Panc1 (cell line): Measurements from ENCODE around the gene ZBTB12. TPM values are rescaled to one million over a fixed set of nuclear protein-coding genes. Genes with fewer than 3 reads are reported as not detected.
A peak's percentile ranks its signal among the peaks of the same experiment; 100 is the strongest.

ENCODE experiments used
- ATAC-seq: fragments of 200-7000 bp; cut with Tn5 transposase; 2 replicates; pipeline ENCODE4 v1.9.1; 2020; ENCODE audit warnings: mild to moderate bottlenecking, moderate library complexity
- BruUV-seq: library from RNA; stranded (reverse); fragments of 400-500 nt; replicated peaks from 2 replicates; lab custom pipeline; 2021; lab: Mats Ljungman, UMichigan
- CTCF ChIA-PET: fragments of 300-600 bp; sonication (Branson Sonifier 250); formaldehyde crosslinking; loops from one replicate; lab custom pipeline; 2022; ENCODE audit warnings: antibody characterized with exemption; lab: Charles Lee
- POLR2A ChIA-PET: fragments of 300-600 bp; sonication (Branson Sonifier 250); formaldehyde crosslinking; loops from one replicate; lab custom pipeline; 2022; ENCODE audit warnings: antibody characterized with exemption; lab: Charles Lee
- DNase-seq: peaks from one replicate; pipeline ENCODE4 v3.0.0-alpha.2; 2010; ENCODE audit warnings: low read depth, low spot score
- H3K27ac ChIP-seq: 2 replicates; pipeline ENCODE4 v1.5.1; 2011; ENCODE audit warnings: mild to moderate bottlenecking, low read length, inconsistent platforms
- H3K27me3 ChIP-seq: fragments of 200-500 bp; sonication (Bioruptor generic); 2 replicates; pipeline ENCODE4 v1.6.0; 2014; ENCODE audit warnings: low read length, inconsistent platforms; ENCODE audit not compliant: control insufficient read depth, insufficient read depth
- H3K36me3 ChIP-seq: fragments of 200-500 bp; sonication (Bioruptor generic); 2 replicates; pipeline ENCODE4 v1.5.1; 2014; ENCODE audit warnings: inconsistent platforms, mild to moderate bottlenecking, low read length, moderate library complexity; ENCODE audit not compliant: control insufficient read depth, insufficient read depth
- H3K4me1 ChIP-seq: 2 replicates; pipeline ENCODE4 v1.5.1; 2011; ENCODE audit warnings: inconsistent platforms, mild to moderate bottlenecking, low read length, moderate library complexity; ENCODE audit not compliant: control insufficient read depth, insufficient read depth
- H3K4me3 ChIP-seq, 2 experiments: 2 replicates each; pipeline ENCODE4 v1.5.1; 2011 to 2012; ENCODE audit warnings: low read depth in 2 of 2, low read length in 2 of 2, mild to moderate bottlenecking in 2 of 2, inconsistent platforms in 1 of 2, moderate library complexity in 1 of 2
- H3K9me3 ChIP-seq: fragments of 200-500 bp; sonication (Bioruptor generic); 2 replicates; pipeline ENCODE4 v1.5.1; 2014; ENCODE audit warnings: low read depth, mild to moderate bottlenecking, inconsistent platforms, low read length, moderate library complexity; ENCODE audit not compliant: control insufficient read depth, insufficient read depth
- POLR2AphosphoS5 ChIP-seq: IDR thresholded peaks from 2 replicates; pipeline ENCODE4 v1.6.1; 2012; ENCODE audit warnings: mild to moderate bottlenecking, low read depth, low read length, moderate library complexity
- SIN3A ChIP-seq: IDR thresholded peaks from 2 replicates; pipeline ENCODE4 v1.6.1; 2012; ENCODE audit warnings: low read depth, mild to moderate bottlenecking, low read length, moderate library complexity, borderline replicate concordance; ENCODE audit not compliant: insufficient read depth
- TCF7L2 ChIP-seq: IDR thresholded peaks from 2 replicates; pipeline ENCODE4 v1.6.1; 2011; ENCODE audit warnings: mild to moderate bottlenecking, low read depth, low read length, inconsistent platforms
- in situ Hi-C: cut with HindIII; loops from 2 replicates; pipeline ENCODE4 v1.10.0; 2016; ENCODE audit warnings: low sequenced_read_pairs, low pct_unique_long_range_greater_than_20kb
- intact Hi-C: fragments of 100-400 bp; cut with micrococcal nuclease; formaldehyde crosslinking; loops from one replicate; pipeline ENCODE4 v1.10.0; 2022; ENCODE audit not compliant: unreplicated experiment
- total RNA-seq: library from RNA; stranded (reverse); gene quantifications from one replicate; pipeline ENCODE4 v1.2.1, GENCODE V29; 2021; ENCODE audit not compliant: unreplicated experiment
- TF ChIP-seq, protein P1 (sequence below), 2 experiments: IDR thresholded peaks; 2 replicates each; pipeline ENCODE4 v1.6.1; 2011 to 2012; ENCODE audit warnings: low read depth in 2 of 2, control low read depth in 1 of 2, low read length in 1 of 2, mild to moderate bottlenecking in 1 of 2, moderate library complexity in 1 of 2; ENCODE audit not compliant: insufficient read depth in 1 of 2
- TF ChIP-seq, protein P2 (sequence below): fragments of 450-650 bp; IDR thresholded peaks from 2 replicates; pipeline ENCODE4 v1.5.1; 2017; ENCODE audit warnings: mild to moderate bottlenecking

ZBTB12 gene
- total RNA-seq, 1 experiment from 2014 or later, result 9.4 TPM

DNA sequence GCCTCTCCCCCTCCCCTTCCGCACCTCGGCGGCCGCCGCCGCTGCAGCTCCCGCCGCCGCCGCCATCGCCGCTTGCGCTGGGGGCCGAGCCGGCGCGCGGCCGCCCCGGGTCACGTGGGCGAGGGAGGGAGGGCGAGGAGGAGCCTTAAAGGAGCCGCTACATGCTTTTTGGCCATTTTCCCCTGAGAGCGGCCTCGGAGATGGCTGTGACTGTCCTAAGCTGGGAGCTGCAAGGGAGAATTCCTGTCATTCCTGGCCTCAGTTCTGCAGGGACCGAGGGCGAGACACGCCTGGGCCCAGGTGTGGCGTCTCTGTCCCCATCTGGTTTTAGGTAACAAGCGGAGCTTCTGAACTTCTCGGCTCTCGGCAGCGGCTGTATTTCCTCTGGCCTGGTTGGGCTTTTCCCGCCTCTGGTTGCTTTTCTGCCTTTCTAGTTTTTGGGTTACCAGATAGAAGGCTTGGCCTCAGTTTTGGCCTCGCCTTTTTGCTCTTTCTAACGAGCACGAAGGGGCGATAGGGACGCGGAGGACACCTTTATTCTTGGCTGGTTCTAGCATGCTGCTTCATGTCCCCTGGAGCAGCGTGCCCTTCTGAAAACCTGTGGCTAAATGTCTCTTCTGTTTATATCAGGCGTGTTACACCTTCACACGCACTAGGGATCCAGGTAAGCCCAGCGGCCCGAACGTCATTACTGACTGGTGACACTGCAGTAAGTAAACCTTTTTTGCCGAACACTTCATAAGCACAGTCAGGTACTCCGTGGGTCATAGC is 4.1 kb downstream of the ZBTB12 start, which contains the start of gene EHMT2:
TSS of gene EHMT2 (minus strand) at position 87 of the 771 bp plus-strand sequence. CDS start at position 66, 21 bp downstream.
- Histone ChIP-seq H3K9me3 (no peaks in the 10 kb centered on the region), H3K36me3 (no peaks in the 10 kb centered on the region; the same call in 1 of the 2 replicates), H3K4me1 (peaks cover 21% of the 10 kb centered on the region), H3K4me3 (peak within 1 kb of the TSS; percentile 73 to 96), H3K27me3 (no peaks in the 10 kb centered on the region), H3K27ac (peak within 1 kb of the TSS; percentile 91)
- in situ Hi-C loops (no loop called here), intact Hi-C loops (no loop called here)
- POLR2A ChIA-PET, result interaction anchor here (0.5 to 0.9 kb wide), 2 partner anchors 10 to 24 kb away, joined by 5 to 16 read pairs; no protein-coding TSS in a partner anchor
- TF ChIP-seq POLR2AphosphoS5 (peak; percentile 60), SIN3A (no peak), TCF7L2 (0 out of 2 replicates have a peak, but pooled peaks have one; percentile 50)
- TF ChIP-seq, protein P1, sequence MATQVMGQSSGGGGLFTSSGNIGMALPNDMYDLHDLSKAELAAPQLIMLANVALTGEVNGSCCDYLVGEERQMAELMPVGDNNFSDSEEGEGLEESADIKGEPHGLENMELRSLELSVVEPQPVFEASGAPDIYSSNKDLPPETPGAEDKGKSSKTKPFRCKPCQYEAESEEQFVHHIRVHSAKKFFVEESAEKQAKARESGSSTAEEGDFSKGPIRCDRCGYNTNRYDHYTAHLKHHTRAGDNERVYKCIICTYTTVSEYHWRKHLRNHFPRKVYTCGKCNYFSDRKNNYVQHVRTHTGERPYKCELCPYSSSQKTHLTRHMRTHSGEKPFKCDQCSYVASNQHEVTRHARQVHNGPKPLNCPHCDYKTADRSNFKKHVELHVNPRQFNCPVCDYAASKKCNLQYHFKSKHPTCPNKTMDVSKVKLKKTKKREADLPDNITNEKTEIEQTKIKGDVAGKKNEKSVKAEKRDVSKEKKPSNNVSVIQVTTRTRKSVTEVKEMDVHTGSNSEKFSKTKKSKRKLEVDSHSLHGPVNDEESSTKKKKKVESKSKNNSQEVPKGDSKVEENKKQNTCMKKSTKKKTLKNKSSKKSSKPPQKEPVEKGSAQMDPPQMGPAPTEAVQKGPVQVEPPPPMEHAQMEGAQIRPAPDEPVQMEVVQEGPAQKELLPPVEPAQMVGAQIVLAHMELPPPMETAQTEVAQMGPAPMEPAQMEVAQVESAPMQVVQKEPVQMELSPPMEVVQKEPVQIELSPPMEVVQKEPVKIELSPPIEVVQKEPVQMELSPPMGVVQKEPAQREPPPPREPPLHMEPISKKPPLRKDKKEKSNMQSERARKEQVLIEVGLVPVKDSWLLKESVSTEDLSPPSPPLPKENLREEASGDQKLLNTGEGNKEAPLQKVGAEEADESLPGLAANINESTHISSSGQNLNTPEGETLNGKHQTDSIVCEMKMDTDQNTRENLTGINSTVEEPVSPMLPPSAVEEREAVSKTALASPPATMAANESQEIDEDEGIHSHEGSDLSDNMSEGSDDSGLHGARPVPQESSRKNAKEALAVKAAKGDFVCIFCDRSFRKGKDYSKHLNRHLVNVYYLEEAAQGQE (IDR thresholded peaks at IDR 0.05; ENCODE audit: insufficient read depth in 1 of 2, low read depth in 2 of 2, low read length in 1 of 2), result no peak
- TF ChIP-seq, protein P2, sequence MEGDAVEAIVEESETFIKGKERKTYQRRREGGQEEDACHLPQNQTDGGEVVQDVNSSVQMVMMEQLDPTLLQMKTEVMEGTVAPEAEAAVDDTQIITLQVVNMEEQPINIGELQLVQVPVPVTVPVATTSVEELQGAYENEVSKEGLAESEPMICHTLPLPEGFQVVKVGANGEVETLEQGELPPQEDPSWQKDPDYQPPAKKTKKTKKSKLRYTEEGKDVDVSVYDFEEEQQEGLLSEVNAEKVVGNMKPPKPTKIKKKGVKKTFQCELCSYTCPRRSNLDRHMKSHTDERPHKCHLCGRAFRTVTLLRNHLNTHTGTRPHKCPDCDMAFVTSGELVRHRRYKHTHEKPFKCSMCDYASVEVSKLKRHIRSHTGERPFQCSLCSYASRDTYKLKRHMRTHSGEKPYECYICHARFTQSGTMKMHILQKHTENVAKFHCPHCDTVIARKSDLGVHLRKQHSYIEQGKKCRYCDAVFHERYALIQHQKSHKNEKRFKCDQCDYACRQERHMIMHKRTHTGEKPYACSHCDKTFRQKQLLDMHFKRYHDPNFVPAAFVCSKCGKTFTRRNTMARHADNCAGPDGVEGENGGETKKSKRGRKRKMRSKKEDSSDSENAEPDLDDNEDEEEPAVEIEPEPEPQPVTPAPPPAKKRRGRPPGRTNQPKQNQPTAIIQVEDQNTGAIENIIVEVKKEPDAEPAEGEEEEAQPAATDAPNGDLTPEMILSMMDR, result no peak
- BruUV-seq, result TSS peak; percentile 96
- CTCF ChIA-PET, result interaction anchor here (0.5 to 0.7 kb wide), 4 partner anchors 8 to 72 kb away, joined by 3 to 4 read pairs (median 3); no protein-coding TSS in a partner anchor
- DNase-seq (peak; percentile 38), ATAC-seq (peak; percentile 71)

DNA sequence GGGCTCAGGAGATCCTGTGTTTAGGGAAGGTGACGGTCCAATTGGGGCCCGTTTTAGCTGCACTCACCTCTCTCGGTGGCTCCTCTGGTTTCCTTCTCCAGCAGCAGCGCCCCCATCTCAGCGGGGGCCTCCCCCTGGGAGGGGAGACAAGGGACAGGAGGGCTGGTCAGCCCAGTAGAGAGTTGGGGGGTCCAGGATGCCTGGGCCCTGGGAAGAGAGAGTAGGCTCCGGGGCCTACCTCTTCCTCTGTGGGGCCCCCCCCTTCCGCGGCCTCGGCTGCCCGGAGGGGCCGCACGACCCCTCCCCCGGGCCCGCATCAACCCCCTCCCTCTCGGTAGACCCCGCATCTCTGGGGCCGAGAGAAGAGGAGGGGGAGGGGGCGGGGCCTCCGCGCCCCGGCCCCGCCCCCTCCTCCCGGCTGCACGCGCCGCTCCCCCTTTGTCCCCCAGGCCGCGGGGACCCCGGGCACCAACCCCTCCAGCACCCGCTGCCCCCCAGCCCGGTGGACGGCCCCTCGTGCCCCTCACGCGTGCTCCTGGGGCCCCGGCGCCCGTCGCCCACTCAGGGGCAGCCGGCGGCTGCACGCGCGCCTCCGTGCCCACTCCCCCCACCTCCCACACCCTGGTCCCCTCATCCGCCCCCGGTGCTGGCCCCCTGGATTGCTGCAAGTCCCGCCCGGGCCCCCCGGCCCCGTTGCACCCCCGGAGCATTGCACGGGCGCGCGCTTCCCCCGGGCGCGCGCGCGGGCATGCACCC is 4.9 kb downstream of the ZBTB12 start:
- TF ChIP-seq, protein P2, result no peak
- TF ChIP-seq TCF7L2, result no peak
- no peak for TF ChIP-seq POLR2AphosphoS5
- no peak for TF ChIP-seq SIN3A
- TF ChIP-seq, protein P1 (IDR thresholded peaks at IDR 0.05; ENCODE audit: insufficient read depth in 1 of 2, low read depth in 2 of 2, low read length in 1 of 2), result no peak
- peak overlapping the region; percentile 73 to 96 for H3K4me3 ChIP-seq
- H3K4me1 ChIP-seq, result peaks cover 17% of the 10 kb centered on the region
- H3K27ac ChIP-seq, result peak overlapping the region; percentile 67
- in situ Hi-C loops, result no loop called here
- ChIA-PET POLR2A (interaction anchor here (0.5 kb wide), 1 partner anchor 9 kb away, joined by 16 read pairs; no protein-coding TSS in a partner anchor), CTCF (interaction anchor here (0.6 kb wide), 1 partner anchor 10 kb away, joined by 3 read pairs; no protein-coding TSS in a partner anchor)
- H3K9me3 ChIP-seq, result no peaks in the 10 kb centered on the region
- no peak for DNase-seq
- H3K27me3 ChIP-seq, result no peaks in the 10 kb centered on the region
- intact Hi-C loops, result no loop called here
- H3K36me3 ChIP-seq, result no peaks in the 10 kb centered on the region; the same call in 1 of the 2 replicates
- no peak; the same call in 1 of the 2 replicates for ATAC-seq
- BruUV-seq, result no TSS peak
